Loucy (cell line): Measurements from ENCODE around the gene SERTAD3.

Experiments
- H2AFZ ChIP-seq: fragments of 200-600 bp; sonication (generic); 2 replicates; pipeline ENCODE4 v1.6.0; 2016; ENCODE audit warnings: antibody characterized with exemption, mild to moderate bottlenecking, low read length, moderate library complexity
- H3F3A ChIP-seq: fragments of 200-600 bp; 2 replicates; pipeline ENCODE4 v1.6.0; 2016; ENCODE audit warnings: antibody characterized with exemption, low read depth, mild to moderate bottlenecking
- H3K27me3 ChIP-seq: fragments of 200-600 bp; sonication (generic); 2 replicates; pipeline ENCODE4 v1.6.1; 2014; ENCODE audit warnings: low read length, mild to moderate bottlenecking; ENCODE audit not compliant: insufficient read depth, poor library complexity, severe bottlenecking
- H3K36me3 ChIP-seq: fragments of 200-600 bp; sonication (generic); 2 replicates; pipeline ENCODE4 v1.6.1; 2016; ENCODE audit warnings: low read length; ENCODE audit not compliant: insufficient read depth
- H3K4me1 ChIP-seq: fragments of 200-600 bp; sonication (generic); 2 replicates; pipeline ENCODE4 v1.5.1; 2014; ENCODE audit warnings: low read length, mild to moderate bottlenecking; ENCODE audit not compliant: insufficient read depth, poor library complexity, severe bottlenecking
- H3K4me2 ChIP-seq: fragments of 200-600 bp; sonication (generic); 2 replicates; pipeline ENCODE4 v1.6.0; 2014; ENCODE audit warnings: antibody characterized with exemption, low read length, low read depth, mild to moderate bottlenecking; ENCODE audit not compliant: poor library complexity, severe bottlenecking
- H3K4me3 ChIP-seq: fragments of 200-600 bp; sonication (generic); 2 replicates; pipeline ENCODE4 v1.5.1; 2014; ENCODE audit warnings: low read length, mild to moderate bottlenecking, mixed read lengths; ENCODE audit not compliant: poor library complexity, severe bottlenecking
- H3K79me2 ChIP-seq: fragments of 200-600 bp; sonication (generic); 2 replicates; pipeline ENCODE4 v1.6.1; 2014; ENCODE audit warnings: low read length; ENCODE audit not compliant: insufficient read depth
- H3K9ac ChIP-seq: fragments of 200-600 bp; sonication (generic); 2 replicates; pipeline ENCODE4 v1.6.0; 2014; ENCODE audit warnings: mild to moderate bottlenecking, low read depth, low read length, moderate library complexity; ENCODE audit not compliant: poor library complexity, severe bottlenecking
- H3K9me2 ChIP-seq: fragments of 200-600 bp; sonication (generic); replicated peaks from 2 replicates; pipeline ENCODE4 v1.6.1; 2016; ENCODE audit warnings: low read depth, low read length, mixed read lengths
- H3K9me3 ChIP-seq: fragments of 200-600 bp; sonication (generic); 2 replicates; pipeline ENCODE4 v1.6.1; 2014; ENCODE audit warnings: mild to moderate bottlenecking, antibody characterized with exemption, low read length, low read depth; ENCODE audit not compliant: insufficient read depth
- H4K20me1 ChIP-seq: fragments of 200-600 bp; sonication (generic); 2 replicates; pipeline ENCODE4 v1.6.0; 2014; ENCODE audit warnings: antibody characterized with exemption, low read length, mild to moderate bottlenecking; ENCODE audit not compliant: insufficient read depth, poor library complexity, severe bottlenecking
- EZH2phosphoT487 ChIP-seq: fragments of 200-600 bp; IDR thresholded peaks from 2 replicates; pipeline ENCODE4 v1.6.1; 2018; ENCODE audit warnings: antibody characterized with exemption, mild to moderate bottlenecking, moderate library complexity, borderline replicate concordance
- TF ChIP-seq, protein P1 (sequence below): fragments of 200-600 bp; sonication (generic); conservative IDR thresholded peaks from 2 replicates; pipeline ENCODE4 v1.5.1; 2014; ENCODE audit warnings: mild to moderate bottlenecking, antibody characterized with exemption, low read length

The SERTAD3 gene

DNA sequence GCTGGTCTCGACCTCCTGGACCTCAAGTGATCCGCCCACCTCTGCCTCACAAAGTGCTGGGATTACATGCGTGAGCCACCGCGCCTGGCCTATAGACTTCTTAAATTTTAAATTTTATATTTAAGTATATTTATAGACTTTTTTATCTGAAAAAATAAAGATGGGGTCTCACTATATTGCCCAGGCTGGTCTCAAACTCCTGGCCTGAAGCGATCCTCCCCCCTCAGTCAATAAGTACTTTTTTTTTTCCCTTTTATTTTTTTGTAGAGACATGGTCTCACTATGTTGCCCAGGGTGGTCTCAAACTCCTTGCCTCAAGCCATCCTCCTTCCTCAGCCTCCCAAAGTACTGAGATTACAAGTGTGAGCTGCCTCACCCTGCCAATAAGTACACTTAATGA is 20.2 kb downstream of the SERTAD3 start:
- Histone ChIP-seq H3K27me3 (no peaks in the 10 kb centered on the region), H2AFZ (no peak overlapping the region), H3K4me1 (peaks cover 16% of the 10 kb centered on the region), H3K79me2 (peaks cover 7% of the 10 kb centered on the region; the same call in 1 of the 2 replicates), H3F3A (no peaks in the 10 kb centered on the region), H3K4me3 (peak overlapping the region; percentile 88), H3K36me3 (no peaks in the 10 kb centered on the region), H3K9me2 (no peaks in the 10 kb centered on the region), H4K20me1 (no peaks in the 10 kb centered on the region), H3K9me3 (no peaks in the 10 kb centered on the region), H3K4me2 (no peak overlapping the region), H3K9ac (no peak overlapping the region)
- no peak for TF ChIP-seq EZH2phosphoT487
- TF ChIP-seq, protein P1, sequence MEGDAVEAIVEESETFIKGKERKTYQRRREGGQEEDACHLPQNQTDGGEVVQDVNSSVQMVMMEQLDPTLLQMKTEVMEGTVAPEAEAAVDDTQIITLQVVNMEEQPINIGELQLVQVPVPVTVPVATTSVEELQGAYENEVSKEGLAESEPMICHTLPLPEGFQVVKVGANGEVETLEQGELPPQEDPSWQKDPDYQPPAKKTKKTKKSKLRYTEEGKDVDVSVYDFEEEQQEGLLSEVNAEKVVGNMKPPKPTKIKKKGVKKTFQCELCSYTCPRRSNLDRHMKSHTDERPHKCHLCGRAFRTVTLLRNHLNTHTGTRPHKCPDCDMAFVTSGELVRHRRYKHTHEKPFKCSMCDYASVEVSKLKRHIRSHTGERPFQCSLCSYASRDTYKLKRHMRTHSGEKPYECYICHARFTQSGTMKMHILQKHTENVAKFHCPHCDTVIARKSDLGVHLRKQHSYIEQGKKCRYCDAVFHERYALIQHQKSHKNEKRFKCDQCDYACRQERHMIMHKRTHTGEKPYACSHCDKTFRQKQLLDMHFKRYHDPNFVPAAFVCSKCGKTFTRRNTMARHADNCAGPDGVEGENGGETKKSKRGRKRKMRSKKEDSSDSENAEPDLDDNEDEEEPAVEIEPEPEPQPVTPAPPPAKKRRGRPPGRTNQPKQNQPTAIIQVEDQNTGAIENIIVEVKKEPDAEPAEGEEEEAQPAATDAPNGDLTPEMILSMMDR: no peak

DNA sequence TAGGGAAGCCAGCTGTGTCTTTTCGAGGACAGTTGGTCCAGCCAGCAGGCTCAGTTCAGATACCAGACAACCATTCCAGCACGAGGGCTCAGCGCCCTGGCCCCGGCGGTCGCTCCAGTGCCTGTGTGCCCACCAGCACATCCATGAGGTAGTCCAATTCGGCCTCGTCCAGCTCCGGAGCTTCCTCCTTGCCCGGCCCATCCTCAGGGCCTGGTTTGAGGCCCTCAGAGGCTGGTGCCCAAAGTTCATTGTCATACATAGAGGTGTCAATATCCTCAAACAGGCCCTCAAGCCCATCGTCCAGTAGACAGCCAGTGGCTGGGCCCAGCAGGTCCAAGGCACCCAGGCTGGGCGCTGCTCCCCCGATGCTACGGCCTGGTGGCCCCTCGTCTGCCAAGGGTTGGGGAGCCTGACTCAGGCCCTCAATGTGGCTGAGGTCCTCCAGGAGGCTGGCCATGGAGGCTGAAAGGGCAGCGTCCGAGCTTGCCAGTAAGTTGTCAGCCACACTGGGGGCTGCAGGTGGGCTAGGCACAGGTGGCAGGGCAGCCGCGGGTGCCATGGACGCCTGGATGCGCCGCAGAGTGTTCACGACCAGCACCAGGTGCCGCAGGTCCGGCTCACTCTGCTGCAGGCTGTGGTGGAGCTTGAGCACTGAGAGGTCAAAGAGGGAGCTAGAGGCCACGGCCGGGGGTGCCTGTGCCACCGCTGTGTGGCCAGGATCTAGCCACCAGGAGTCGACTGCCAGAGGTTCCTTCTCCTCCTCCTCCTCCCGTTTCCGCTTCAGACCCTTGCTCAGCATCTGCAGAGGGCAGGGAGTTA is 21.2 kb downstream of the SERTAD3 start:
- H3K79me2 ChIP-seq: peaks cover 7% of the 10 kb centered on the region; the same call in 1 of the 2 replicates
- H4K20me1 ChIP-seq: no peaks in the 10 kb centered on the region
- TF ChIP-seq, protein P1: no peak
- no peak for TF ChIP-seq EZH2phosphoT487
- H3K4me3 ChIP-seq: no peak overlapping the region
- H3K36me3 ChIP-seq: no peaks in the 10 kb centered on the region
- no peaks in the 10 kb centered on the region for H3K9me2 ChIP-seq
- H3K9me3 ChIP-seq: no peaks in the 10 kb centered on the region
- no peak overlapping the region for H3K9ac ChIP-seq
- no peaks in the 10 kb centered on the region for H3F3A ChIP-seq
- H3K4me1 ChIP-seq: peaks cover 16% of the 10 kb centered on the region
- H2AFZ ChIP-seq: no peak overlapping the region
- no peaks in the 10 kb centered on the region for H3K27me3 ChIP-seq
- H3K4me2 ChIP-seq: no peak overlapping the region

DNA sequence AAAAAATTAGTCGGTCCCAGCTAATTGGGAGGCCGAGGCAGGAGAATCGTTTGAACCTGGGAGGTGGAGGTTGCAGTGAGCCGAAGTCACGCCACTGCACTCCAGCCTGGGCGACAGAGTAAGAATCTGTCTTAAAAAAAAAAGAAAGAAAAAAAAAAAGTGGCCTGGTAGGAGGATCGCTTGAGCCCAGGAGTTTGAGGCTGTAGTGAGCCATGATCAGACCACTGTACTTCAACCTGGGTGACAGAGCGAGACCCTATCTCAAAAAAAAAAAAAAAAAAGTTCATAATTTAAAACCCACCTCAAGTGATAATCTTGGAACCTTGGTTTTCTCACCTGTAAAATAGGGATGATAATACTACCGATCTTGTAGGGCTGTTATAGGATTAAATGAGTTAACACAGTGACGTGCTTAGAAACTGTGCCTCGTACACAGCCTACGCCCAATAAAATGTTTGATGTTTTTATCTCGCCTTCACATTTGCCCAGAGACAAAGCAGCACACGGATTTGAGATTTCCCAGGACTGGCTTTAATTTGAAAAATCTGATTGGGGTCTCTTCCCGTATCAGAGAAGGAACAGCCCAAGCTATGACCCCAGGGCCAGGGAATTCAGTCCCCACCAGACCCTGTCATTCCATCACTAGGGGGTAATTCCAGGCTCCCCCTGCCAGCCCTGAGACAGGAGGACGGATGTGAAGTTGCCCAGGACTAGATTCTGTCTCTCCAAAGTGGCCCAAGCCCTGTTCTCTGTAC is 22.0 kb downstream of the SERTAD3 start:
- no peaks in the 10 kb centered on the region for H4K20me1 ChIP-seq
- no peaks in the 10 kb centered on the region for H3F3A ChIP-seq
- peak overlapping the region; percentile 85 for H3K4me2 ChIP-seq
- H3K4me1 ChIP-seq: peaks cover 16% of the 10 kb centered on the region
- H3K9me3 ChIP-seq: no peaks in the 10 kb centered on the region
- no peaks in the 10 kb centered on the region for H3K9me2 ChIP-seq
- TF ChIP-seq, protein P1: no peak
- TF ChIP-seq EZH2phosphoT487: no peak
- H3K79me2 ChIP-seq: peaks cover 7% of the 10 kb centered on the region; the same call in 1 of the 2 replicates
- H3K9ac ChIP-seq: peak overlapping the region; percentile 70
- no peak overlapping the region for H2AFZ ChIP-seq
- no peak overlapping the region for H3K4me3 ChIP-seq
- H3K27me3 ChIP-seq: no peaks in the 10 kb centered on the region
- H3K36me3 ChIP-seq: no peaks in the 10 kb centered on the region
